ENCODE results near the gene PLEK.

The PLEK gene

GRCh38 chr2:68434981-68435380 is 69.9 kb downstream of the PLEK start:
- no peaks in the 10 kb centered on the region for H3K27me3 ChIP-seq (replicated peaks)
- H3K27ac ChIP-seq: no peak overlapping the region
- no peak for DNase-seq
- no peaks in the 10 kb centered on the region for H3K36me3 ChIP-seq (replicated peaks)
- no peak overlapping the region for H3K4me3 ChIP-seq (ENCODE audit: low read depth, low read length)
- in situ Hi-C loops (cut with HindIII; ENCODE audit: low pct_ligation_motif_present, low sequenced_read_pairs): no loop called here
- no peak for TF ChIP-seq CTCF (IDR thresholded peaks at IDR 0.05; ENCODE audit: low read depth, low read length, missing control alignments)

GRCh38 chr2:68435615-68436014 is 70.5 kb downstream of the PLEK start:
- peak overlapping the region; percentile 78 for H3K27ac ChIP-seq
- no peak overlapping the region for H3K4me3 ChIP-seq (ENCODE audit: low read depth, low read length)
- in situ Hi-C loops (cut with HindIII; ENCODE audit: low pct_ligation_motif_present, low sequenced_read_pairs): no loop called here
- no peaks in the 10 kb centered on the region for H3K27me3 ChIP-seq (replicated peaks)
- DNase-seq: no peak
- H3K36me3 ChIP-seq (replicated peaks): no peaks in the 10 kb centered on the region
- no peak for TF ChIP-seq CTCF (IDR thresholded peaks at IDR 0.05; ENCODE audit: low read depth, low read length, missing control alignments)

- DNase-seq: peak; percentile 64
- no peak for TF ChIP-seq CTCF (IDR thresholded peaks at IDR 0.05; ENCODE audit: low read depth, low read length, missing control alignments)
- Histone ChIP-seq H3K27ac (peak overlapping the region; percentile 78), H3K36me3 (replicated peaks) (no peaks in the 10 kb centered on the region), H3K4me3 (ENCODE audit: low read depth, low read length) (no peak overlapping the region), H3K27me3 (replicated peaks) (no peaks in the 10 kb centered on the region)
- in situ Hi-C loops (cut with HindIII; ENCODE audit: low pct_ligation_motif_present, low sequenced_read_pairs): no loop called here
Observed at GRCh38 chr2:68436270-68436669, 71.2 kb downstream of the PLEK start.

GRCh38 chr2:68438455-68439303 is 73.6 kb downstream of the PLEK start:
- no peaks in the 10 kb centered on the region for H3K27me3 ChIP-seq (replicated peaks)
- H3K27ac ChIP-seq: no peak overlapping the region
- in situ Hi-C loops (cut with HindIII; ENCODE audit: low pct_ligation_motif_present, low sequenced_read_pairs): no loop called here
- peak; percentile 17 for DNase-seq
- no peak overlapping the region for H3K4me3 ChIP-seq (ENCODE audit: low read depth, low read length)
- TF ChIP-seq CTCF (IDR thresholded peaks at IDR 0.05; ENCODE audit: low read depth, low read length, missing control alignments): no peak
- H3K36me3 ChIP-seq (replicated peaks): no peaks in the 10 kb centered on the region

GRCh38 chr2:68441179-68441993 is 76.3 kb downstream of the PLEK start:
- Histone ChIP-seq H3K4me3 (ENCODE audit: low read depth, low read length) (no peak overlapping the region), H3K36me3 (replicated peaks) (no peaks in the 10 kb centered on the region), H3K27me3 (replicated peaks) (no peaks in the 10 kb centered on the region), H3K27ac (no peak overlapping the region)
- in situ Hi-C loops (cut with HindIII; ENCODE audit: low pct_ligation_motif_present, low sequenced_read_pairs): no loop called here
- peak; percentile 90 for TF ChIP-seq CTCF (IDR thresholded peaks at IDR 0.05; ENCODE audit: low read depth, low read length, missing control alignments)
- DNase-seq: peak; percentile 85
